ENCODE results near the gene TM7SF2.

DNA sequence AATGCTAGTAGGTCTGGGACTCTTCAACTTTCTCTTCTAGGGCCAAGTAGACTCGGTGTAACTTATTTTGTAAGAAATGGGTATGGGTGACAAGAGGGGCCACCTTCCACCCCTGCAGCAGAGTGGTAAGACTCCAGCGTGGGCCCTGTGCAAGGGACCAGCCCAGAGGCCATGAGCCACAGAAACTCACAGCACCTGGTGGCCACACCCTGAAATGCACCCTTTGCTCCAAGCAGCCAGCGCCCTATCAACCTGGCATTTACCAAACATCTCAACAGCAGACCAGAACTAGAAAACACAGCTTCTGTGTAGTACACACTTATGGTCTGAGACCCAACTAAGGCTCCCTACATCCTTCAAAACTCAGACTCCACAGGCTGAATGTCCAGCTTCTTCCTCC, 33.5 kb upstream of the TM7SF2 start:
- no peak for TF ChIP-seq EZH2phosphoT487 (IDR thresholded peaks at IDR 0.05; ENCODE audit: low read depth)
- TF ChIP-seq, protein P1, sequence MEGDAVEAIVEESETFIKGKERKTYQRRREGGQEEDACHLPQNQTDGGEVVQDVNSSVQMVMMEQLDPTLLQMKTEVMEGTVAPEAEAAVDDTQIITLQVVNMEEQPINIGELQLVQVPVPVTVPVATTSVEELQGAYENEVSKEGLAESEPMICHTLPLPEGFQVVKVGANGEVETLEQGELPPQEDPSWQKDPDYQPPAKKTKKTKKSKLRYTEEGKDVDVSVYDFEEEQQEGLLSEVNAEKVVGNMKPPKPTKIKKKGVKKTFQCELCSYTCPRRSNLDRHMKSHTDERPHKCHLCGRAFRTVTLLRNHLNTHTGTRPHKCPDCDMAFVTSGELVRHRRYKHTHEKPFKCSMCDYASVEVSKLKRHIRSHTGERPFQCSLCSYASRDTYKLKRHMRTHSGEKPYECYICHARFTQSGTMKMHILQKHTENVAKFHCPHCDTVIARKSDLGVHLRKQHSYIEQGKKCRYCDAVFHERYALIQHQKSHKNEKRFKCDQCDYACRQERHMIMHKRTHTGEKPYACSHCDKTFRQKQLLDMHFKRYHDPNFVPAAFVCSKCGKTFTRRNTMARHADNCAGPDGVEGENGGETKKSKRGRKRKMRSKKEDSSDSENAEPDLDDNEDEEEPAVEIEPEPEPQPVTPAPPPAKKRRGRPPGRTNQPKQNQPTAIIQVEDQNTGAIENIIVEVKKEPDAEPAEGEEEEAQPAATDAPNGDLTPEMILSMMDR (IDR thresholded peaks at IDR 0.05; ENCODE audit: low read depth, low read length): peak; percentile 60

Data from OCI-LY3 (cell line).